Mesothelial cell of epicardium (in vitro differentiated cells): ENCODE data around the gene AGTRAP. TPM values are rescaled to one million over a fixed set of nuclear protein-coding genes. Genes with fewer than 3 reads are reported as not detected.

ENCODE experiments used
- DNase-seq, 2 experiments: peaks; one replicate each; pipeline ENCODE4 v3.0.0; 2021; ENCODE audit warnings: low spot score in 2 of 2; ENCODE audit not compliant: unreplicated experiment in 2 of 2
- H3K27ac Mint-ChIP-seq: 2 replicates; pipeline ENCODE4 v1.8.0; 2021; ENCODE audit warnings: mixed read lengths
- H3K27me3 Mint-ChIP-seq: 2 replicates; pipeline ENCODE4 v1.8.0; 2021; ENCODE audit warnings: low read depth, mixed read lengths
- H3K36me3 Mint-ChIP-seq: 2 replicates; pipeline ENCODE4 v1.8.0; 2021; ENCODE audit warnings: mixed read lengths
- H3K4me1 Mint-ChIP-seq: 2 replicates; pipeline ENCODE4 v1.8.0; 2021; ENCODE audit warnings: mixed read lengths
- H3K4me3 Mint-ChIP-seq: 2 replicates; pipeline ENCODE4 v1.8.0; 2021; ENCODE audit warnings: mild to moderate bottlenecking, moderate library complexity, mixed read lengths
- H3K9me3 Mint-ChIP-seq: 2 replicates; pipeline ENCODE4 v1.8.0; 2021; ENCODE audit warnings: mixed read lengths
- CTCF ChIP-seq: fragments of 200-600 bp; sonication (generic); IDR thresholded peaks from one replicate; pipeline ENCODE4 v1.5.0; 2021; ENCODE audit warnings: antibody characterized with exemption; ENCODE audit not compliant: unreplicated experiment
- total RNA-seq: library from RNA; stranded (reverse); gene quantifications from 3 replicates; pipeline ENCODE4 v1.2.1, GENCODE V29; 2021

The AGTRAP gene
- 25.8 to 29.4 TPM (median 29.0 TPM) in 3 replicates for total RNA-seq

GRCh38 chr1:11735854-11736745 lies at the start of gene AGTRAP:
TSS of gene AGTRAP (plus strand) at chr1:11736136. CDS start at chr1:11736209, 73 bp downstream.
- Mint-ChIP-seq H3K4me3 (peak within 1 kb of the TSS; percentile 94), H3K4me1 (peaks cover 24% of the 10 kb centered on the region), H3K9me3 (no peaks in the 10 kb centered on the region), H3K36me3 (no peaks in the 10 kb centered on the region), H3K27ac (peak within 1 kb of the TSS; percentile 56), H3K27me3 (no peaks in the 10 kb centered on the region)
- no peak for TF ChIP-seq CTCF
- peak; percentile 91 to 94 for DNase-seq

GRCh38 chr1:11688506-11688905 lies 47.4 kb upstream of the AGTRAP start:
- Mint-ChIP-seq H3K9me3 (no peaks in the 10 kb centered on the region), H3K4me3 (no peak overlapping the region), H3K36me3 (no peaks in the 10 kb centered on the region), H3K27me3 (peaks cover 31% of the 10 kb centered on the region), H3K4me1 (peaks cover 23% of the 10 kb centered on the region), H3K27ac (no peak overlapping the region)
- TF ChIP-seq CTCF, result no peak
- DNase-seq, result no peak

- peak overlapping the region; percentile 39 for H3K27ac Mint-ChIP-seq
- no peaks in the 10 kb centered on the region for H3K9me3 Mint-ChIP-seq
- TF ChIP-seq CTCF, result no peak
- peak overlapping the region; percentile 87 for H3K4me3 Mint-ChIP-seq
- no peaks in the 10 kb centered on the region for H3K36me3 Mint-ChIP-seq
- peaks cover 15% of the 10 kb centered on the region for H3K4me1 Mint-ChIP-seq
- no peak for DNase-seq
- peaks cover 40% of the 10 kb centered on the region for H3K27me3 Mint-ChIP-seq
Measured at GRCh38 chr1:11690397-11691301, 45.3 kb upstream of the AGTRAP start.

GRCh38 chr1:11691302-11691914 lies 44.5 kb upstream of the AGTRAP start, which contains the start of gene DRAXIN:
TSS of gene DRAXIN (plus strand) at chr1:11691710. CDS start at chr1:11706259, 14,549 bp downstream.
- peak in 1 of 2 experiments; percentile 61 for DNase-seq
- Mint-ChIP-seq H3K36me3 (no peaks in the 10 kb centered on the region), H3K27ac (peak within 1 kb of the TSS; percentile 39), H3K27me3 (peaks cover 40% of the 10 kb centered on the region), H3K4me1 (peaks cover 15% of the 10 kb centered on the region), H3K4me3 (peak within 1 kb of the TSS; percentile 87), H3K9me3 (no peaks in the 10 kb centered on the region)
- TF ChIP-seq CTCF, result no peak
